Kidney epithelial cell (primary cell): ENCODE data around the gene CCNJL. TPM values are rescaled to one million over a fixed set of nuclear protein-coding genes. Genes with fewer than 3 reads are reported as not detected.

Source experiments
- DNase-seq: peaks from one replicate; pipeline ENCODE4 v3.0.0-alpha.2; 2010; ENCODE audit warnings: low read depth
- H3K27me3 ChIP-seq: 2 replicates; pipeline ENCODE4 v1.6.0; 2011; ENCODE audit warnings: low read length; ENCODE audit not compliant: control insufficient read depth, insufficient read depth
- H3K36me3 ChIP-seq: 2 replicates; pipeline ENCODE4 v1.5.1; 2011; ENCODE audit warnings: low read length; ENCODE audit not compliant: control insufficient read depth, insufficient read depth
- H3K4me3 ChIP-seq: 2 replicates; pipeline ENCODE4 v1.5.1; 2011; ENCODE audit warnings: low read depth, mild to moderate bottlenecking, control low read depth, low read length
- total RNA-seq: library from RNA; depleted of rRNA; stranded (reverse); fragments of >200 nt; gene quantifications from 2 replicates; pipeline ENCODE4 v1.2.3, GENCODE V29; 2015
- TF ChIP-seq, protein P1 (sequence below): IDR thresholded peaks from 2 replicates; pipeline ENCODE4 v1.5.1; 2011; ENCODE audit warnings: mild to moderate bottlenecking, moderate library complexity, low read length, control low read depth, inconsistent platforms; ENCODE audit not compliant: insufficient read depth, poor library complexity, severe bottlenecking

Gene CCNJL
- total RNA-seq, 1 donor from 2014 or later, result 21.9 TPM

DNA sequence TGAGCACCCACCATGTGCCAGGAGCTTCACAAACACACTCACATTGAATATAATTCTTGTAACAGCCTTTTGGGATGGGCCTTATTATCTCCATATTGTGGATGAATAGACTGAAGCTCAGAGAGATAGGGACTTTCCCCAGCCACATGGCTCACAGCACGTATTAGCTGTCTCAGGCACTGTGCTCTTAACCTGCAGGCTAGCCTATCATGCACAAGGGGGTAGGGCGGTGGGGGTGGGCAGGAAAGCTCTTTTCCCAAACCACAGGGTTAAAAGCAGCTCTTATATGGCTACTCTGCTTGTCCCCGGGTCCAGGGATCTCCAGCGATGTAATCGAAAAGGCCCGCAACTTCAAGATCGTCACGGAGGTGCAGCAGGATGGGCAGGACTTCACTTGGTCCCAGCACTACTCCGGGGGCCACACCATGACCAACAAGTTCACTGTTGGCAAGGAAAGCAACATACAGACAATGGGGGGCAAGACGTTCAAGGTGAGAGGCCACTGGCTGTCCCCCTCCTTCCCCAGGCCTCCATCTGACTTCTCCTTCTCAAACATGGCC, 80.5 kb downstream of the CCNJL start:
- no peak for DNase-seq
- no peaks in the 10 kb centered on the region for H3K27me3 ChIP-seq
- TF ChIP-seq, protein P1, sequence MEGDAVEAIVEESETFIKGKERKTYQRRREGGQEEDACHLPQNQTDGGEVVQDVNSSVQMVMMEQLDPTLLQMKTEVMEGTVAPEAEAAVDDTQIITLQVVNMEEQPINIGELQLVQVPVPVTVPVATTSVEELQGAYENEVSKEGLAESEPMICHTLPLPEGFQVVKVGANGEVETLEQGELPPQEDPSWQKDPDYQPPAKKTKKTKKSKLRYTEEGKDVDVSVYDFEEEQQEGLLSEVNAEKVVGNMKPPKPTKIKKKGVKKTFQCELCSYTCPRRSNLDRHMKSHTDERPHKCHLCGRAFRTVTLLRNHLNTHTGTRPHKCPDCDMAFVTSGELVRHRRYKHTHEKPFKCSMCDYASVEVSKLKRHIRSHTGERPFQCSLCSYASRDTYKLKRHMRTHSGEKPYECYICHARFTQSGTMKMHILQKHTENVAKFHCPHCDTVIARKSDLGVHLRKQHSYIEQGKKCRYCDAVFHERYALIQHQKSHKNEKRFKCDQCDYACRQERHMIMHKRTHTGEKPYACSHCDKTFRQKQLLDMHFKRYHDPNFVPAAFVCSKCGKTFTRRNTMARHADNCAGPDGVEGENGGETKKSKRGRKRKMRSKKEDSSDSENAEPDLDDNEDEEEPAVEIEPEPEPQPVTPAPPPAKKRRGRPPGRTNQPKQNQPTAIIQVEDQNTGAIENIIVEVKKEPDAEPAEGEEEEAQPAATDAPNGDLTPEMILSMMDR, result no peak

DNA sequence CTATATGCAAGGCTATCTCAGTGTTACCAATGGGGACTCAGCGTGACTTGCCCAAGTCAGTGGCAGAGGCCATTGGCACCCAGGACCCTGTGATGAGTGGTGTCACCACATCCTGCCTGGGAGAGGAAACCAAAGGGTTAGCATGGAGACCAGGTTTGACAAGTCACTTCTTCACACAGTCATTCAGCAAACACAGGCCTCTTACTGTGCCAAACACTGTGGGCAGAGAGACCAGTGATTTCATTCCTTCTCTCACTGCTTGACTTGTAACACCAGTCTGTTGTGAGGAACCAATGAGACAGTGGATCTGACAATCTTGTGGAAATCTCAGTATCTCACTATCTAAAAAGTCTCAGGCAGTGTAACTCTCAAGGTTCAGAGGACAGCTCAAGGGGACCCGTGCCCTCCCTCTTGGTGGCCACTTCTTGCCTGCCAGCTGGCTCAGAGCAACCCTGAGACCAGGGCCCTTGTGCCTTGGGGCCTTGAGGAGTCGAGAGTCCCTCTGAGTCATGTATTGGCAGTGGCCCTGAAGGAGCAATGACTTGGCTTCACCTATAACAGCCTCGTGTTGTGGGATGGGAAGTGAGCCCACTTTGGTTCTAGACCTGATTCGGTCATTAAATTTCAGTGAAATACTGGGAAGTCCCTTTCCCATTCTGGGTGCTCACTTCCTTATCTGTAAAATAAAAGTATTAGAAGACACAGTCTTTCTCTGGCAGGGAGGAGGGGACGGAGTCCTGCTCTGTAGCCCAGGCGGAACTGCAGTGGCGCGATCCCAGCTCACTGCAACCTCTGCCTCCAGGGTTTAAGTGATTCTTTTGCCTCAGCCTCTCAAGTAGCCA, 81.5 kb downstream of the CCNJL start:
- Histone ChIP-seq H3K4me3 (no peak overlapping the region), H3K27me3 (no peaks in the 10 kb centered on the region), H3K36me3 (no peaks in the 10 kb centered on the region)
- TF ChIP-seq, protein P1, result no peak
- peak; percentile 39 for DNase-seq

More for the DNA sequence above, 80.5 kb downstream of the CCNJL start:
- Histone ChIP-seq H3K36me3 (no peaks in the 10 kb centered on the region), H3K4me3 (no peak overlapping the region)

DNA sequence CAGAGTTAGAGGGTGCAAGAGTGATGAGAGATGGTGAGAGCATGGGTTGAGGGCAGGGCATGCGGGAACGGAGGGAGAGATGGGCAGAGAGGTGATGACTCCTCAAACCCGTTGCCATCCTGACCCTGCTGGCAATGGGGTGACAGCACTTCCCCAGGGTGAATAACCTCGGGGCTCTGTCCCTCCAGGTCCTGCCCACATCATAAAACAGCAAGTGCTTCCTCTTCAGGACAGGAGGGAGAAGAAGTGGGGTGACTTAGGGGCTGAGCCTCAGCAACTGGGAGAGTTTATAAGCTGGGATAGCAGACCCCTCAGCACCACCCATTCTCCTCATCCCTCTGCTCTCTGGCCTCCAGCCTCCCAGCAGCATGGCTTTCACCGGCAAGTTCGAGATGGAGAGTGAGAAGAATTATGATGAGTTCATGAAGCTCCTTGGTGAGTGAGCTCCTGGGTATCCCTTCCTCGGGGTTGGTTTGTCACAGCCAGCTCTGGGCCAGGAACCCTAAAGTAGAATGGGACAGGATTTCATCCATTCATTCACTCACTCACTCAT, 83.1 kb downstream of the CCNJL start, which contains the start of gene FABP6:
Gene FABP6 (plus strand): TSS at position 317 of the 553 bp plus-strand sequence. CDS start 52 bp downstream, at position 369.
- no peak for DNase-seq
- TF ChIP-seq, protein P1, result no peak
- Histone ChIP-seq H3K27me3 (no peaks in the 10 kb centered on the region), H3K36me3 (no peaks in the 10 kb centered on the region), H3K4me3 (no peak within 1 kb of the TSS)

DNA sequence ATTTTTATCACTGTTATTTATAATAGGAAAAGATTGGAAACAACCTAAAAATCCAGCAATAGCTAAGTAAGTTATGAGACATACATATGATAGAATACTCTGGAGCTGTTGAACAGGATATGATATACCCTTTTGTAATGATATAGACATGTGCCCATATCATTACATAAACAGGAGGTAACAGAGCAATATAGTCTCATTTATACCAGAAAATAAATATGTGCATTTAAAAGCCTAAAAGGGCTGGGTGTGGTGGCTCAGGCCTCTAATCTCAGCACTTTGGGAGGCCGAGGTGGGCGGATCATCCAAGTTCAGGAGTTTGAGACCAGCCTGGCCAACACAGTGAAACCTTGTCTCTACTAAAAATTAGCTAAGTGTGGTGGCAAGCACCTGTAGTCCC, 85.4 kb downstream of the CCNJL start:
- TF ChIP-seq, protein P1, result no peak
- no peak for DNase-seq
- Histone ChIP-seq H3K27me3 (no peaks in the 10 kb centered on the region), H3K36me3 (no peaks in the 10 kb centered on the region), H3K4me3 (no peak overlapping the region)

DNA sequence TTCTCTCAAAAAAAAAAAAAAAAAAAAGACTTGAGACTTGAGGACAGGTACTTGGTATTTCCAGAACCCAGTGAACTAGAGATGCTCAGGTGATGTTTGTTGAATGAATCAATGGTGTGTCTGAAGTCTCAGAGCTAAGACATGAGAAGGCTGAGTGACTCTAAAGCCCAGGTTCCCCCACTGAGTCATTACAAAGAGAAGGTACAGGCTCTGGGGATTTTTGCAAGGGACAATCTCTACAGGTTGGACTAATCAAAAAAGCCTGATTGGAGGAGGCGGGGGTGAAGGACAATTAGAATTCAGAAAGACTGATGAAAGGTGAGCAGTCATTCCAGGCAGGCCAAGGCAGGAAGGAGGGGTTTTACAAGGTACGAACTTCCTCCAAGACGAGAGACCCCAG, 91.3 kb downstream of the CCNJL start:
- no peak for DNase-seq
- Histone ChIP-seq H3K27me3 (no peaks in the 10 kb centered on the region), H3K4me3 (no peak overlapping the region), H3K36me3 (no peaks in the 10 kb centered on the region)
- TF ChIP-seq, protein P1, result no peak
